Fibroblast of the aortic adventitia (primary cell): Measurements from ENCODE around the gene TGFBI. TPM values are rescaled to one million over a fixed set of nuclear protein-coding genes. Genes with fewer than 3 reads are reported as not detected.
A peak's percentile ranks its signal among the peaks of the same experiment; 100 is the strongest.

Experiments
- DNase-seq: peaks from one replicate; pipeline ENCODE4 v3.0.0-alpha.2; 2010; ENCODE audit warnings: low read depth
- H3K4me3 ChIP-seq: 2 replicates; pipeline ENCODE4 v1.5.1; 2011; ENCODE audit warnings: low read depth, mild to moderate bottlenecking, control low read depth, low read length, moderate library complexity
- small RNA-seq: library from RNA; depleted of rRNA; stranded (forward); fragments of <200 nt; gene quantifications from one replicate; pipeline ENCODE3, GENCODE V24; 2012
- total RNA-seq: library from RNA; depleted of rRNA; stranded (reverse); fragments of >200 nt; gene quantifications from 2 replicates; pipeline ENCODE4 v1.2.3, GENCODE V29; 2012; ENCODE audit warnings: low replicate concordance
- TF ChIP-seq, protein P1 (sequence below): IDR thresholded peaks from 2 replicates; pipeline ENCODE4 v1.5.1; 2011; ENCODE audit warnings: mild to moderate bottlenecking, low read length, control low read depth, inconsistent platforms; ENCODE audit not compliant: insufficient read depth

The TGFBI gene
- total RNA-seq, 1 donor: 227 TPM

DNA sequence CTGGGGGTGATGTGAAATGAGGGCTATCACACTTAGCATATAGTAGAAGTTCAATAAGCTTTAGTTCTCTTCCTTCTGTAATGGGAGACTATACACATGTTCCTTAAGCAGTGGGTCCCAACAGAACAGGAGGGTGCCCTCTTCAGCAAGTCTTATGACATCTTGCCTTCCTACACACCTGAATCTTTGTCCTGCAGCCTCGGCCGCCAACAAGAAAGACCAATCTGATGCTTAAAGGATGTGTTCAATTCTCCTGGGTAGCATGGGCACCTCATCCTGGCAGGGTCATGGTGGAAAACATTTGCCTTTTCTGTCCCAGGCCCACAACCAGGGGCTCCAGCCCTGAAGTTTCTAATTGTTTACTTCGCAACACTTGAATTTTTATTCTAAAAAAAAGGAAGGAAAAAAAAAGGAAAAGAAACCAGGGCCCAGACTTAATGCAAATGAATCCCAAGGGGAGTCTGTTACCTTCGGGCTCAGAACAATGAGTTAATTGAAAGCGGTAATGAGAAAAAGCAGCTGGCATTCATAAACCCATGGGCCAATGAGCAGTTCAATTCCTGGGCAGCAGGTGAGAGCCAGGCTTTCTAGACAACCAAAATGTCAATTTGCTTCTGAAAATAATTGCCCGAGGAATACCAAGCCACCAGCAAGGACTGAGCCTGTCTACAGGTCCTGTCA is 77.7 kb downstream of the TGFBI start:
- TF ChIP-seq, protein P1, sequence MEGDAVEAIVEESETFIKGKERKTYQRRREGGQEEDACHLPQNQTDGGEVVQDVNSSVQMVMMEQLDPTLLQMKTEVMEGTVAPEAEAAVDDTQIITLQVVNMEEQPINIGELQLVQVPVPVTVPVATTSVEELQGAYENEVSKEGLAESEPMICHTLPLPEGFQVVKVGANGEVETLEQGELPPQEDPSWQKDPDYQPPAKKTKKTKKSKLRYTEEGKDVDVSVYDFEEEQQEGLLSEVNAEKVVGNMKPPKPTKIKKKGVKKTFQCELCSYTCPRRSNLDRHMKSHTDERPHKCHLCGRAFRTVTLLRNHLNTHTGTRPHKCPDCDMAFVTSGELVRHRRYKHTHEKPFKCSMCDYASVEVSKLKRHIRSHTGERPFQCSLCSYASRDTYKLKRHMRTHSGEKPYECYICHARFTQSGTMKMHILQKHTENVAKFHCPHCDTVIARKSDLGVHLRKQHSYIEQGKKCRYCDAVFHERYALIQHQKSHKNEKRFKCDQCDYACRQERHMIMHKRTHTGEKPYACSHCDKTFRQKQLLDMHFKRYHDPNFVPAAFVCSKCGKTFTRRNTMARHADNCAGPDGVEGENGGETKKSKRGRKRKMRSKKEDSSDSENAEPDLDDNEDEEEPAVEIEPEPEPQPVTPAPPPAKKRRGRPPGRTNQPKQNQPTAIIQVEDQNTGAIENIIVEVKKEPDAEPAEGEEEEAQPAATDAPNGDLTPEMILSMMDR: no peak
- no peak for DNase-seq
- H3K4me3 ChIP-seq: no peak overlapping the region

DNA sequence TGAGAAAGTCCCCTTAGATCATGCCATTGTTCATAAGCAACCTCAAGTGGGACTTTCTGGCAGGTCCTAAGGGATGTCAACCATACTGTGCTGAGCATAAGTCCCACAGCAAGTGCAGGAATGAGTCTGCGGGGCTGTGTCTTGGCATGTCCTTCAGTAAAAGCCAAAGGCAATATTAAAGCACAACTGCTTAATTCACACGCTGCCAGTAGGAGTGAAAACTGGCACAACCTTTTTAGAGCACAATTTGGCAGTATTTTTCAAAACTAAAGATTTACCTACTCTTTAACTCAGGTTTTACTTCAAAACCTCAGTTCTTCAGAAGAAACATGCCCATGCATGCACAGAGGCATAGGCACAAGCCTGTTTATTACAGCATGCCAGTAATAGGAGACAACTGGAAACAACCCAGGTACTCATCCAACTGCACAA is 79.4 kb downstream of the TGFBI start:
- no peak for DNase-seq
- TF ChIP-seq, protein P1: no peak
- no peak overlapping the region for H3K4me3 ChIP-seq

DNA sequence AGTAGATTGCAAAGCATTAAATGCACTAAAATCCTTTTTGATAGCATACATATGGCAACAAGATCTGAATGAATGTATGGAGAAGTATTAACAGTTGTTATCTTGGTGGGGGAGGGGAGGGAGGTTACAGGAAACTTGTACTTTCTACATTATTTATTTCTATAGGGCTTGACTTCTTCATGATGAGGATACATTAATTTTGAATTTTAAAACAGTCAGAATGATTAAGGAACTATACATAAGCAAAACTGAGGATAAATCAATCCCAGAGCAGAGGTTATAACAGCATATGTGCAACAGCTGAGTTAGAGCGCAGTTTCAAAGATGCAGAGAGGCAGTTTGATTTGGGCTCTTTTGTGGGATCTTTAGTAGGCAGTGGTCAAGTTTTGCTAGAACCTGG is 80.0 kb downstream of the TGFBI start:
- TF ChIP-seq, protein P1: no peak
- no peak for DNase-seq

DNA sequence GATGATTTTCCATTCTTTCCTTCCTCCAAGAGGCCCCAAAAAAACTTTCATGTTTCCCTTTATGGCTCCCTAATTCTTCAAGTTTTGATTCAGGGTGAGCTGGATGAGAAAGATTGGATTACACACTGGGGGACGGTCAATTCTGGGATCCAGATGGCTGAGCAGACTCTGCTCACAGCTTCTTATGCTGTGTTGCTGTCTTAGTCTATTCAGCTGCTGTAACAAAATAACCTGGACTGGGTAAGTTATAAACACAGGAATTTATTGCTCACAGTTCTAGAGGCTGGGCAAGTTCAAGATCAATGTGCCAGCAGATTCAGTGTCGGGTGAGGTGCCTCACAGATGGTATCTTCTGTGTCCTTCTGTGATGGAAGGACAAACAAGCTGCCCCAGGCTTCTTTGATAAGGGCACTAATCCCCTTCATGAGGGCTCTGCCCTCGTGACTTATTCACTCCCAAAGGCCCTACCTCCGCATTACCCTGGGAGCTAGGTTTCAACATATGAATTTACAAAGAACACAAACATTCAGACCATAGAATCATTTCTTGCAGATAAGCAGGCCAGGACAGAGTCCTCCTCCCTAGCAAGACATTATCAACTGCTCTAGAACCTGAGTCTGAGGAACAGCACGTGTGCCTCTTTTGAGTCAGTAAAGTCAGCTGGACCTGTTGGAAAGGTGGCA is 80.8 kb downstream of the TGFBI start:
- DNase-seq: no peak
- no peak overlapping the region for H3K4me3 ChIP-seq
- TF ChIP-seq, protein P1: no peak

More for the DNA sequence above, 80.0 kb downstream of the TGFBI start:
- H3K4me3 ChIP-seq: no peak overlapping the region

Small RNA genes lying within 50 kb of the gene (small RNA-seq; reads per million reads assigned to genes)
- gene VTRNA2-1: 11.3 reads per million, percentile 94 among the genes with 10 or more reads in this experiment

Other genes with a start within 250 kb of the TGFBI start
- gene SLC25A48, start 194.3 kb upstream of the TGFBI start, total RNA-seq: not detected in 2 replicates
- not detected in 2 replicates for gene IL9, start 133.1 kb upstream of the TGFBI start, total RNA-seq
- gene LECT2, start 74.0 kb upstream of the TGFBI start, total RNA-seq: not detected in 2 replicates
- gene SMAD5, start 103.9 kb downstream of the TGFBI start, total RNA-seq: 88.7 and 590 TPM in 2 replicates
- not detected in 2 replicates for gene SMIM32, start 164.2 kb downstream of the TGFBI start, total RNA-seq